Ishikawa (cell line): ENCODE measurements around the gene CEMIP2.

Experiments used
- EGR1 ChIP-seq: IDR thresholded peaks from 2 replicates; pipeline ENCODE4 v1.6.1; 2012
- EP300 ChIP-seq: IDR thresholded peaks from 2 replicates; pipeline ENCODE4 v1.6.1; 2012; ENCODE audit warnings: borderline replicate concordance
- FOXM1 ChIP-seq: IDR thresholded peaks from 2 replicates; pipeline ENCODE4 v1.6.1; 2012; ENCODE audit warnings: low read depth, borderline replicate concordance
- TAF1 ChIP-seq: IDR thresholded peaks from 2 replicates; pipeline ENCODE4 v1.6.1; 2012; ENCODE audit warnings: low read depth, mild to moderate bottlenecking
- YY1 ChIP-seq: IDR thresholded peaks from 2 replicates; pipeline ENCODE4 v1.6.1; 2012; ENCODE audit warnings: low read depth

- TF ChIP-seq EGR1: no peak
- TF ChIP-seq TAF1: no peak
- TF ChIP-seq YY1: no peak
- no peak for TF ChIP-seq FOXM1
- TF ChIP-seq EP300: no peak
Observed at GRCh38 chr9:71761938-71762353, 6.4 kb downstream of the CEMIP2 start.
